Measurements from ENCODE around the gene KCNMA1. TPM values are rescaled to one million over a fixed set of nuclear protein-coding genes. Genes with fewer than 3 reads are reported as not detected.
"Not testable (repeated sequence)": the region's sequence is repeated elsewhere in the genome, so short reads cannot be mapped to it uniquely, and the experiment has no call there.

Gene KCNMA1
- total RNA-seq, 1 donor from 2014 or later = 41.3 TPM

- no peak for ATAC-seq
- H3K27me3 ChIP-seq (ENCODE audit: low read depth) = no peaks in the 10 kb centered on the region
- no peaks in the 10 kb centered on the region for H3K4me1 ChIP-seq
- no peaks in the 10 kb centered on the region for H3K9me3 ChIP-seq
- no peak for DNase-seq
- TF ChIP-seq, protein P1, sequence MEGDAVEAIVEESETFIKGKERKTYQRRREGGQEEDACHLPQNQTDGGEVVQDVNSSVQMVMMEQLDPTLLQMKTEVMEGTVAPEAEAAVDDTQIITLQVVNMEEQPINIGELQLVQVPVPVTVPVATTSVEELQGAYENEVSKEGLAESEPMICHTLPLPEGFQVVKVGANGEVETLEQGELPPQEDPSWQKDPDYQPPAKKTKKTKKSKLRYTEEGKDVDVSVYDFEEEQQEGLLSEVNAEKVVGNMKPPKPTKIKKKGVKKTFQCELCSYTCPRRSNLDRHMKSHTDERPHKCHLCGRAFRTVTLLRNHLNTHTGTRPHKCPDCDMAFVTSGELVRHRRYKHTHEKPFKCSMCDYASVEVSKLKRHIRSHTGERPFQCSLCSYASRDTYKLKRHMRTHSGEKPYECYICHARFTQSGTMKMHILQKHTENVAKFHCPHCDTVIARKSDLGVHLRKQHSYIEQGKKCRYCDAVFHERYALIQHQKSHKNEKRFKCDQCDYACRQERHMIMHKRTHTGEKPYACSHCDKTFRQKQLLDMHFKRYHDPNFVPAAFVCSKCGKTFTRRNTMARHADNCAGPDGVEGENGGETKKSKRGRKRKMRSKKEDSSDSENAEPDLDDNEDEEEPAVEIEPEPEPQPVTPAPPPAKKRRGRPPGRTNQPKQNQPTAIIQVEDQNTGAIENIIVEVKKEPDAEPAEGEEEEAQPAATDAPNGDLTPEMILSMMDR (IDR thresholded peaks at IDR 0.05) = no peak
- no peaks in the 10 kb centered on the region for H3K36me3 ChIP-seq
- H3K27ac ChIP-seq = no peak overlapping the region
- no peak overlapping the region for H3K4me3 ChIP-seq
- intact Hi-C loops (cut with DNase I) = no loop called here
These were observed 61.1 kb downstream of the KCNMA1 start for GRCh38 chr10:77576444-77577032.

- TF ChIP-seq, protein P1 (IDR thresholded peaks at IDR 0.05) = no peak
- Histone ChIP-seq H3K4me1 (no peaks in the 10 kb centered on the region), H3K36me3 (no peaks in the 10 kb centered on the region), H3K27me3 (ENCODE audit: low read depth) (no peaks in the 10 kb centered on the region), H3K27ac (no peak overlapping the region), H3K4me3 (no peak overlapping the region), H3K9me3 (no peaks in the 10 kb centered on the region)
- intact Hi-C loops (cut with DNase I) = no loop called here
- peak in 1 of 2 donors; percentile 34 for ATAC-seq
- DNase-seq = no peak
These were observed 61.6 kb downstream of the KCNMA1 start for GRCh38 chr10:77576007-77576367.

GRCh38 chr10:77575271-77576006, 62.2 kb downstream of the KCNMA1 start:
- H3K9me3 ChIP-seq = no peaks in the 10 kb centered on the region
- TF ChIP-seq, protein P1 (IDR thresholded peaks at IDR 0.05) = no peak
- no peak overlapping the region for H3K27ac ChIP-seq
- no peaks in the 10 kb centered on the region for H3K4me1 ChIP-seq
- no peak overlapping the region for H3K4me3 ChIP-seq
- ATAC-seq = no peak
- intact Hi-C loops (cut with DNase I) = no loop called here
- no peaks in the 10 kb centered on the region for H3K36me3 ChIP-seq
- DNase-seq = no peak
- H3K27me3 ChIP-seq (ENCODE audit: low read depth) = no peaks in the 10 kb centered on the region

GRCh38 chr10:77574438-77574837, 63.2 kb downstream of the KCNMA1 start:
- H3K36me3 ChIP-seq = no peaks in the 10 kb centered on the region
- no peaks in the 10 kb centered on the region for H3K27me3 ChIP-seq (ENCODE audit: low read depth)
- no peak overlapping the region for H3K4me3 ChIP-seq
- TF ChIP-seq, protein P1 (IDR thresholded peaks at IDR 0.05) = no peak
- intact Hi-C loops (cut with DNase I) = no loop called here
- ATAC-seq = peak in 1 of 2 donors; percentile 34
- H3K9me3 ChIP-seq = no peaks in the 10 kb centered on the region
- H3K27ac ChIP-seq = no peak overlapping the region
- DNase-seq = no peak
- H3K4me1 ChIP-seq = no peaks in the 10 kb centered on the region

- H3K36me3 ChIP-seq; H3K4me3 ChIP-seq; DNase-seq; H3K27ac ChIP-seq; intact Hi-C loops (cut with DNase I); H3K27me3 ChIP-seq (ENCODE audit: low read depth); ATAC-seq; H3K4me1 ChIP-seq; H3K9me3 ChIP-seq: not testable (repeated sequence)
These were observed 65.1 kb downstream of the KCNMA1 start for GRCh38 chr10:77572520-77572919.

- TF ChIP-seq, protein P1 (IDR thresholded peaks at IDR 0.05) = no peak
- intact Hi-C loops (cut with DNase I) = no loop called here
- no peak overlapping the region for H3K27ac ChIP-seq
- H3K4me1 ChIP-seq = no peaks in the 10 kb centered on the region
- no peaks in the 10 kb centered on the region for H3K36me3 ChIP-seq
- ATAC-seq (no peak), DNase-seq (no peak)
- H3K9me3 ChIP-seq = no peaks in the 10 kb centered on the region
- no peaks in the 10 kb centered on the region for H3K27me3 ChIP-seq (ENCODE audit: low read depth)
- no peak overlapping the region for H3K4me3 ChIP-seq
These were observed 66.1 kb downstream of the KCNMA1 start for GRCh38 chr10:77571490-77571889.
